ENCODE data around the gene PCSK4.

DNA sequence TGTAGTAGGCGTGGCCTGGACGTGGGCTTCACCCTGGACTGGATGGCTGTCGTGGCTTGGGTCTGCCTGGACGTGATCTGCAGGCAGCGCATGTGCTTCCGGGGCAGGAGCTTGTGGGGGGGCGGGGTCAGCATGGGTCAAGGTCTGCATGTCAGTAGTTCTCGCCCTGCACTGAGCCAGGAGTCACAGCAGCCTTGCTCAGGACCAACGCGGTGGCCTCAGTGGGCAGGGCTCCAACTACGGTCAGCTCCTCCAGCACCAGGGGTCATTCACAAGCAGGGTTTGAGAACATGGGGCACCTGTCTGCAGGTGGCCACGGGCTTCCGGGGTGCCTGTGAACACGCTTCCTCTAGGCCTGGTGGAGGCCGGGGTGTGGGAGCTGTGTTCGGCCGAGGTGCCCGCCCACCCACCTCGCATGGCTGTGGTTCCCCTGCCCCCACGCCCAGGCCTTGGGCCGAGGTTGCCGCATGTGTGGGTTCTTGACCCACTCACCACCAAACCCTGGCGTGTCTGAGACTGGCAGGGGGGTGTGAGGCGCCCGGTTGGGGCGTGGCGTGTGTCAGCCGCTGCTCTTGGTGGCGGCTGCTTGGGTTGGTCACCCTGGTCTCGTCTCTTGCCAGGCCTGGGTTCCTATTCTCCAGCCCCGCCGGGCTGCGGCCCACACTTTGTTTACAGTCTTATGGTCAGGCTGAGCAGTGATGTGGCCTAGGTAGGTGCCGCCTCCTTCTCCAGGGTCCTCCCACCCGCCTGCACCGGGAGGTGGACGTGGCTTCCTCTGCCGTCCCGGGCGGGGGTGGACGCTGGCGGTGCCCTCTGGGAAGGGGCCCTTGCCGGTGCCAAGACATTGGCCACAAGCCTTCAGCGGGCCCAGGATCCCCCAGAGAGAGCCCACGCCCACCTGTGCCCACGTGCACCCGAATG lies 56.8 kb downstream of the PCSK4 start:
- TF ChIP-seq, protein P1, sequence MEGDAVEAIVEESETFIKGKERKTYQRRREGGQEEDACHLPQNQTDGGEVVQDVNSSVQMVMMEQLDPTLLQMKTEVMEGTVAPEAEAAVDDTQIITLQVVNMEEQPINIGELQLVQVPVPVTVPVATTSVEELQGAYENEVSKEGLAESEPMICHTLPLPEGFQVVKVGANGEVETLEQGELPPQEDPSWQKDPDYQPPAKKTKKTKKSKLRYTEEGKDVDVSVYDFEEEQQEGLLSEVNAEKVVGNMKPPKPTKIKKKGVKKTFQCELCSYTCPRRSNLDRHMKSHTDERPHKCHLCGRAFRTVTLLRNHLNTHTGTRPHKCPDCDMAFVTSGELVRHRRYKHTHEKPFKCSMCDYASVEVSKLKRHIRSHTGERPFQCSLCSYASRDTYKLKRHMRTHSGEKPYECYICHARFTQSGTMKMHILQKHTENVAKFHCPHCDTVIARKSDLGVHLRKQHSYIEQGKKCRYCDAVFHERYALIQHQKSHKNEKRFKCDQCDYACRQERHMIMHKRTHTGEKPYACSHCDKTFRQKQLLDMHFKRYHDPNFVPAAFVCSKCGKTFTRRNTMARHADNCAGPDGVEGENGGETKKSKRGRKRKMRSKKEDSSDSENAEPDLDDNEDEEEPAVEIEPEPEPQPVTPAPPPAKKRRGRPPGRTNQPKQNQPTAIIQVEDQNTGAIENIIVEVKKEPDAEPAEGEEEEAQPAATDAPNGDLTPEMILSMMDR (IDR thresholded peaks at IDR 0.05) = no peak
- TF ChIP-seq POLR2A (IDR thresholded peaks at IDR 0.05) = no peak
